SK-N-SH treated with all-trans-retinoic acid at 6 μM for 48 hours (cell line): ENCODE results near the gene DOCK7.

Experiments
- GLIS3 ChIP-seq: fragments of 250-450 bp; sonication (Bioruptor Pico); IDR thresholded peaks from 2 replicates; pipeline ENCODE4 v1.5.0; 2020; ENCODE audit warnings: mild to moderate bottlenecking, moderate library complexity
- ZNF70 ChIP-seq: fragments of 450-650 bp; formaldehyde crosslinking; IDR thresholded peaks from 2 replicates; pipeline ENCODE4 v1.5.0; 2020; ENCODE audit warnings: mild to moderate bottlenecking, moderate library complexity
- TF ChIP-seq, protein P1 (sequence below): fragments of 250-450 bp; sonication (Bioruptor Pico); IDR thresholded peaks from 2 replicates; pipeline ENCODE4 v1.8.0; 2020; ENCODE audit warnings: mild to moderate bottlenecking, moderate library complexity, borderline replicate concordance

DNA sequence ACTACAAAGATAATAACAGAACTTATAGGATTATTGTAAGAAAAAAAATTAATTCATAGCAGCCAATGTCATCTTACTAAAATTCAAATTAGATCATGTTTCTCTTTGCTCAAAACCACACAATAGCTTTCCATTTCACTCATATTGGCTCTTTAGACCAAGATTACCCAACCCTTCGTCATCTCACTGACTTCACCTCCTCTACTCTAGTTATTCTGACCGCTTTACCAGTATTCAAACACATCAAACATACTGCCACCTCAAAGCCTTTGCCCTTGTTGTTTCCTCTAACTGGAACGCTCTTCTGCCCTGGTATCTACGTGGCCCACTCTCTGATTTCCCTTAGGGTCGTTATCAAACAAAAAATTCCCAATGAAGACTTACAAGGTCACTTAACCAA is 89.1 kb downstream of the DOCK7 start:
- TF ChIP-seq ZNF70 (no peak), GLIS3 (no peak)
- TF ChIP-seq, protein P1, sequence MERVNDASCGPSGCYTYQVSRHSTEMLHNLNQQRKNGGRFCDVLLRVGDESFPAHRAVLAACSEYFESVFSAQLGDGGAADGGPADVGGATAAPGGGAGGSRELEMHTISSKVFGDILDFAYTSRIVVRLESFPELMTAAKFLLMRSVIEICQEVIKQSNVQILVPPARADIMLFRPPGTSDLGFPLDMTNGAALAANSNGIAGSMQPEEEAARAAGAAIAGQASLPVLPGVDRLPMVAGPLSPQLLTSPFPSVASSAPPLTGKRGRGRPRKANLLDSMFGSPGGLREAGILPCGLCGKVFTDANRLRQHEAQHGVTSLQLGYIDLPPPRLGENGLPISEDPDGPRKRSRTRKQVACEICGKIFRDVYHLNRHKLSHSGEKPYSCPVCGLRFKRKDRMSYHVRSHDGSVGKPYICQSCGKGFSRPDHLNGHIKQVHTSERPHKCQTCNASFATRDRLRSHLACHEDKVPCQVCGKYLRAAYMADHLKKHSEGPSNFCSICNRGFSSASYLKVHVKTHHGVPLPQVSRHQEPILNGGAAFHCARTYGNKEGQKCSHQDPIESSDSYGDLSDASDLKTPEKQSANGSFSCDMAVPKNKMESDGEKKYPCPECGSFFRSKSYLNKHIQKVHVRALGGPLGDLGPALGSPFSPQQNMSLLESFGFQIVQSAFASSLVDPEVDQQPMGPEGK (CRISPR knock-in tag), result no peak
